GM10248 (cell line): Measurements from ENCODE around the gene WDR81.

Source experiments
- CTCF ChIA-PET: fragments of 300-600 bp; sonication (Branson Sonifier 250); formaldehyde crosslinking; extraction: SDS; loops from one replicate; lab custom pipeline; 2021; ENCODE audit warnings: antibody characterized with exemption; lab: Yijun Ruan, JAX
- POLR2A ChIA-PET: fragments of 350-650 bp; sonication (Branson Sonifier 250); formaldehyde crosslinking; extraction: SDS; loops from one replicate; lab custom pipeline; 2020; ENCODE audit warnings: antibody characterized with exemption; lab: Yijun Ruan, JAX
- DNase-seq: peaks from one replicate; pipeline ENCODE4 v3.0.0; 2012; ENCODE audit errors: extremely low spot score
- TF ChIP-seq, protein P1 (sequence below): IDR thresholded peaks from 2 replicates; pipeline ENCODE4 v1.5.1; 2012; ENCODE audit warnings: mild to moderate bottlenecking, low read depth; ENCODE audit errors: extremely low read depth, missing control alignments, control extremely low read depth

Gene WDR81

DNA sequence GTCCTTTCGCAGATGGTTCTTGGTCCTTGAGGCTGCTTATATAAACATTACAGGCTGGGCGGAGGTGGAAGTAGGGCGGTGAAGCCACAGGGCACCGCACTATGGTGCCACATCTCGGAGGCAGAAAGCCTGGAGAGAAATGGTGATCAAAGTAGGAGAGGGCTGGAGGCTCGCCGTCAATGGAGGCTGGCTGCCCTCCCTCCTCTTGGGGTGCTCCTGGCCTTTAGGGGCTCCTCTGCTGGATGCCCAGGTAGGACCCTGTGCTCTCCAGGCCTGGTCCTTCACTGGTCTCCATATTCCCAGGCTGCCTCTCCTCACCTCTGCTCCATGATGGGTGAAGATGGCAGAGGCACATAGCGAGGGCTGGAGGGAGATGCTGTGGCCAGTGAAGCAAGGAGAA, 12.2 kb upstream of the WDR81 start:
- ChIA-PET POLR2A (no interaction called here), CTCF (interaction anchor here (1.0 kb wide), 2 partner anchors 139 to 342 kb away, joined by 3 read pairs; no protein-coding TSS in a partner anchor)
- no peak for DNase-seq
- TF ChIP-seq, protein P1, sequence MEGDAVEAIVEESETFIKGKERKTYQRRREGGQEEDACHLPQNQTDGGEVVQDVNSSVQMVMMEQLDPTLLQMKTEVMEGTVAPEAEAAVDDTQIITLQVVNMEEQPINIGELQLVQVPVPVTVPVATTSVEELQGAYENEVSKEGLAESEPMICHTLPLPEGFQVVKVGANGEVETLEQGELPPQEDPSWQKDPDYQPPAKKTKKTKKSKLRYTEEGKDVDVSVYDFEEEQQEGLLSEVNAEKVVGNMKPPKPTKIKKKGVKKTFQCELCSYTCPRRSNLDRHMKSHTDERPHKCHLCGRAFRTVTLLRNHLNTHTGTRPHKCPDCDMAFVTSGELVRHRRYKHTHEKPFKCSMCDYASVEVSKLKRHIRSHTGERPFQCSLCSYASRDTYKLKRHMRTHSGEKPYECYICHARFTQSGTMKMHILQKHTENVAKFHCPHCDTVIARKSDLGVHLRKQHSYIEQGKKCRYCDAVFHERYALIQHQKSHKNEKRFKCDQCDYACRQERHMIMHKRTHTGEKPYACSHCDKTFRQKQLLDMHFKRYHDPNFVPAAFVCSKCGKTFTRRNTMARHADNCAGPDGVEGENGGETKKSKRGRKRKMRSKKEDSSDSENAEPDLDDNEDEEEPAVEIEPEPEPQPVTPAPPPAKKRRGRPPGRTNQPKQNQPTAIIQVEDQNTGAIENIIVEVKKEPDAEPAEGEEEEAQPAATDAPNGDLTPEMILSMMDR: no peak

DNA sequence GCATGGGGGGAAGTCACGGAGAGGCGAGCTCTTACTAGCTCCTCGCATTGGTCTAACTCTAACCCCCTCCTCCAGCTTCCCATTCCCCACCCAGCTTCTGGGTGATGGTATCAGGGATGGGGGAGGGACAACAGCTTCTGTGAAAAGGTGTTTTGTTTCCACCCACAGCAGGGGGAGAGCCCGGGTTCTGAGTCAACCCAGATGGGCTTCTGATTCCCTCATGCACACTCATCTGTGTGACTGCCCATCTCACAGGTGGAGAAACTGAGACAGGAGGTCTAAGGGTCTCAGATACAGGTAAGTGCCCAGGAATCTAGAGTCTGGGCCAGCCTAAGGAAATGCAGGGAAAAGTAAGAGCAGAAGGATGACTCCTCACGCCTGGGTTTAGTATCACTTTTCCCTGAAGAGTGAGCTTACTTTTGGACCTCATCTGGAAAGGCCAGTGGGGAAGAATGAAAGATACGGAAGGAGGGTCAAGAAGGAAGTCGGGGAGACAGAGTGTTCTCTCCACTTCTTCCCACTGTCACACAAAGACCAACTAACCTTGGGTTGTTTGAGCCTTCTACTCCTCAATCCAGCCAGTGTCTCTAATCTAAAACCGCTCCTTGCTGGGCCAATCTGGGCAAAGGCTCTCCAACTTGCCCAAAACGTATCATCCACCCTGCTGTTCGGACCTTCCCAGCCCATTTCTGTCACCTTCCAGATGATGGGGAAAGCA, 11.2 kb upstream of the WDR81 start:
- TF ChIP-seq, protein P1: no peak
- DNase-seq: no peak
- POLR2A ChIA-PET: interaction anchor here (0.5 to 0.6 kb wide), 2 partner anchors 16 to 39 kb away, joined by 3 to 4 read pairs; no protein-coding TSS in a partner anchor
- CTCF ChIA-PET: interaction anchor here (0.7 to 1.2 kb wide), 6 partner anchors 14 to 341 kb away, joined by 3 read pairs; no protein-coding TSS in a partner anchor

DNA sequence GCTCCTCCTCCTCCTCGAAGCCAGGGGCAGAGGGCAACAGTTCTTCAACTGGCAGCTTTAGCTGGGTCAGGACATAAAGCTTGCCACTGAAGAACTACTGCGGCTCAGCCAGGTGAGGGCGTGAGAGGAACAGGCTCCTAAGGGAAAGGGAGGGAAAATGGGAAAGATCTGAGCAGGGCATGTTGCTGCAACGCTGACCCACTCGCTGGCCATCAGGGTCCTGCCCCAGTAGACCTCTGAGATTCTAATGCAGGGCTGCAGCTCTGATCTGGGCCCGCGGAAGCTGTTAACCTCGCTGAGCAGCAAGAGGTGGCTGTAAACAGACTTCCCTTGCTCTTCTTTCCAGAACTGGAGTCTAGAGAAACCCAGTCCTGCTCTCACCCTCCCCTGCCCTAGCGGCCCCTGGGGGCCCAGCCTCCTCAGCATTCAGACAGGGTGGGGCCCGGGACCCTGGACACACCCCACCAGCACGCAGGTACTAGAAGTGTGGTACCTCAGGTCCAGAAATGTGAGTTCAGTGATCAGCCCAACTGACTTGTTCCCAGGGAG, 10.6 kb upstream of the WDR81 start:
- ChIA-PET CTCF (interaction anchor here (0.7 to 1.2 kb wide), 4 partner anchors 13 to 324 kb away, joined by 3 read pairs; no protein-coding TSS in a partner anchor), POLR2A (interaction anchor here (0.6 kb wide), 1 partner anchor 16 kb away, joined by 3 read pairs; no protein-coding TSS in a partner anchor)
- TF ChIP-seq, protein P1: peak; percentile 38
- DNase-seq: no peak

DNA sequence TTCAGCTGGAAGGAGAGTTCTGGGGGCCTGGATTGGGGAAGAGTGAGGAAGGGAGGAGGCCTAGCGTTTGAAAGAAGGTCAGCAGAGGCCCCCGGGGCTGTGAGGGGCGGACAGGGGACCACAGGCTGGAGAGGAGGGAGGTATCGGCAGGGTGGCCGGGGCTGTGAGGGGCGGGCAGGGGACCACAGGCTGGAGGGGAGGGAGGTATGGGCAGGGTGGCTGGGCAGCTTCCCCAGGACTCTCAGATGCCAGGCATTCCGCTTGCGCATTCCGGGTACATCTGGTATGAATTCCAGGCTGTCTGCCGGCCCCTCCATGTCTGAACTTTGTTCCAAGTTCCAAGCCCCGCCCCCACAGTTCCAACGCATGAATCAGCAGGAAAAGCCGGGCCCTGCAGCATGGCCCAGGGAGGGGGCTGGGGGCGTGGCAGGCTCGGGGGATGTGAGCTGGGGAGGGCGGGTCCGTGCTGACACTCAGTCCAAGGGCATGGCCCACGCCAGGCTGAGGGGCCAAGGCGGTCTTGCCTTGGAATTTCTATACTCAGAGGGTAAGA, 10.0 kb upstream of the WDR81 start:
- ChIA-PET CTCF (interaction anchor here (1.2 kb wide), 1 partner anchor 13 kb away, joined by 3 read pairs; no protein-coding TSS in a partner anchor), POLR2A (no interaction called here)
- TF ChIP-seq, protein P1: no peak
- no peak for DNase-seq

DNA sequence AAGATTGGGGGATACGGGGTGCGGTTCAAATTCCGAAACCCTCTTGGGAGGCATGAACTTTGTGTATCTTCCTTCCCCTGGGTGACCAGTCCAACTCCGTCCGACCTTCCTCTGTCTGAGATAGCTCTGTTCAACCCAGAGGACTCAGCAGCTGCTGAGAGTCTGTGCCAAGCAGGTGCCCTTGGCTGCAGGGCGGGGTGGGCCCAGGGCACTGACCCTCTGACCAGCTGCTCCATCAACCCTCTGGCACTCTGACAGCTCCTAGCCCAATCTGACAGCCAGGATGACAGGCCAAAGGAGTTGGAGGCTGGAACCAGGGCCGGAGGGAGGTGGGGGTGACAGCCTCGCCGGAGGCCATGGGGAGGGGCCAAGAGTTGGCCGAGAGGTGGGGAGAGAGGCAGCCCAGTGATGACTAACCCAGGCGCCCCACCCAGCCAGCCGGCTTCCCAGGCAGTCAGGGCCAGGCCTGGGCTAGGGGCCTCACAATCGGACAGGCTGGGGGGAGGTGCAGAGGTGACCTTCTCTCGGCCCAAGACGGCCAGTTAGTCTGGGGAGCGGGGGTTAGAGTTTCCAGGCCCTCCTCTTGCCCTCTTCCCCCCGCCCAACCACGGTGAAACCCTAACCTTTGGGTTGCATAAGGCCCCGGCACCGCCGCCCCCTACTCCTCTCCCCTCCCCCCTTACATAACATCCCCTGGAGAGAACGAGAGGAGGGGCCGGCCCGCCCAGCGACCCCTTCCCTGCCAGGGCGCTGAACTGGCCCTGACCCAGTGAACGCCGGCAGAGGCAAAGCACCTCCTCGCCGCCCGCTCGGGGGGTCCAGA, 9.3 kb upstream of the WDR81 start:
- no peak for DNase-seq
- TF ChIP-seq, protein P1: no peak
- ChIA-PET CTCF (interaction anchor here (1.0 to 2.2 kb wide), 3 partner anchors 49 to 68 kb away, joined by 3 to 9 read pairs (median 5); partner anchors contain the start of gene RILP), POLR2A (interaction anchor here (1.0 to 2.4 kb wide), 6 partner anchors 10 to 322 kb away, joined by 3 to 15 read pairs (median 5); partner anchors contain the start of genes INPP5K and WDR81)
